GM18498 (cell line): ENCODE data around the gene LAMTOR2.
A peak's percentile ranks its signal among the peaks of the same experiment; 100 is the strongest.
"Not testable (repeated sequence)": the region's sequence is repeated elsewhere in the genome, so short reads cannot be mapped to it uniquely, and the experiment has no call there.

ENCODE experiments used
- ATAC-seq: cut with Tn5 transposase; IDR thresholded peaks from one replicate; pipeline ENCODE4 v1.9.1; 2021; ENCODE audit warnings: mild to moderate bottlenecking, moderate library complexity; ENCODE audit not compliant: unreplicated experiment

LAMTOR2 gene

GRCh38 chr1:156051011-156051725, 3.4 kb upstream of the LAMTOR2 start:
- ATAC-seq, result no peak

- no peak for ATAC-seq
Observed at GRCh38 chr1:156052862-156053767, 1.5 kb upstream of the LAMTOR2 start.

GRCh38 chr1:156053768-156054499, 648 bp upstream of the LAMTOR2 start, which contains the start of gene UBQLN4:
TSS of gene UBQLN4 (minus strand) at chr1:156053798. CDS start at chr1:156053701, 97 bp downstream.
- peak; percentile 61 for ATAC-seq

DNA sequence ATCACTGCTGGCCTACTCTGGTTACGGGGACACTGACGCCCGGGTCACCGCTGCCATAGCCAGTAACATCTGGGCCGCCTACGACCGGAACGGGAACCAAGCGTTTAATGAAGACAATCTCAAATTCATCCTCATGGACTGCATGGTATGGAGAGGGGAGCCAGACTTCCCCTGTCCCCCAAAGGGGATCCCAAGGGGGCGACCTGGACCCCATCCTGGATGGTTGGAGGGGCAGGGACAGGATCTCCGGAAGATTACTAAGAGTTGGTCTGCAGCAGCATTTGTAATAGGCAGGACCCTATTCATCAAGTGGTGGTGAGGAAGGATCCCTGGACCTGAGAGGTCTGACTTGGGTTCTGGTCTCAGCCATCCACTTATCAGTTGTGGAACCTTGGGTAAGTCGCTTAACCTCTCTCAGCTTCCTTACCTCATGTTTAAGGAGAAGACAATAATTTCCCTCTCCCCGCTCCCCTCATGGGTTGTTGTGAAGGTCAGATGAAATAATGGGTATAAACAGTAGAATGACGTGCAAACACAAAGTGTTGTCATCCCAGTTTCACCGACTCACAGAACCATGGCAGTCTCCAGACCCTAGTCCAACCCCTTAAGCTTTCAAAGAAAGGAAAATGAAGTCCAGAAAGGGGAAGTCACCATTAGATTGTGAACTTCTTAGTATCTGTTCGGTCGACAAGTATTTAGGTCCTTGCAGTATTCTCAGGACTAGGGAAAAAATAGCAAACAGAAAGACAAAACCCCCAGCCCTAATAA, 883 bp downstream of the LAMTOR2 start:
- ATAC-seq, result no peak

GRCh38 chr1:156056326-156056849, 1.8 kb downstream of the LAMTOR2 start:
- ATAC-seq, result no peak

DNA sequence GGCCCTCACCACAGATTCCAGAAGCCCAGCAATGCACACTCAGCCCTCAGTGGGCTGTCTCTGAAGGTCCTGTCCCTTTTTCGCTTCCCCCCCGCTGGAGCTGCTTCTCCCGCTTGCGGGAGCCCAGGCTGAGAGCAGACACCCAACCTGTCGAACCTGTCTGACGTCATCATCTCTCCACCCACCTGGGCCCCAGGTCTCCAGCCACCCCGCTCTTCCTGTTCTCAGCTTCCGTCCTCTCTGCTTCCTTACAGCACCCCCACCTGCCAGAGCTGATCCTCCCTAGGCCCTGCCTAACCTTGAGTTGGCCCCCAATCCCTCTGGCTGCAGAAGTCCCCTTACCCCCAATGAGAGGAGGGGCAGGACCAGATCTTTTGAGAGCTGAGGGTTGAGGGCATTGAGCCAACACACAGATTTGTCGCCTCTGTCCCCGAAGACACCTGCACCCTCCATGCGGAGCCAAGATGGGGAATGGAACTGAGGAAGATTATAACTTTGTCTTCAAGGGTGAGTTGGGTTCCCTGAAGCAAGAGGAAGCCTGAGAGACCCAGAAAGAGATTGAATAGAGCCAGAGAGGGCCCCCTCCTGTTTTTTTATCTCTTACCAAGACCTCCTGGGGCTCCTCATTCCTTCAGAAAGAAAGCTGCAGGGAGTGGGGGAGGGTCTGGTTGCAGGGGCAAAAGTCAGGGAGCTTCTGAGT, 6.5 kb downstream of the LAMTOR2 start, which contains the start of gene RAB25:
Gene RAB25 (plus strand): TSS at position 224 of the 700 bp plus-strand sequence. CDS start 241 bp downstream, at position 465.
- ATAC-seq, result no peak

GRCh38 chr1:156062189-156062588, 7.6 kb downstream of the LAMTOR2 start:
- no peak for ATAC-seq

DNA sequence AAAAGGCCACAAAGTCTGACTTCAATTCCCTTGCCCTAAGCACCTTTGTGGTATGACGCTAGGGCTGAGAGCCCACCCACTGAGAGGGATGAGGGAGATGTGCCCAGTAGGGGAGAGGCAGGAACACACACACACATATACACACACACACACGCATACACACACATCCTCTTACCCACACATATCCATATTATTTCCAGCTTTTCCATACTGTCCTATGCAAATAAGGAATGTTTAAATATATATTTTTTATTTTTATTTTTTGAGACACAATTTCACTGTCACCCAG, 9.4 kb downstream of the LAMTOR2 start:
- ATAC-seq, result no peak

DNA sequence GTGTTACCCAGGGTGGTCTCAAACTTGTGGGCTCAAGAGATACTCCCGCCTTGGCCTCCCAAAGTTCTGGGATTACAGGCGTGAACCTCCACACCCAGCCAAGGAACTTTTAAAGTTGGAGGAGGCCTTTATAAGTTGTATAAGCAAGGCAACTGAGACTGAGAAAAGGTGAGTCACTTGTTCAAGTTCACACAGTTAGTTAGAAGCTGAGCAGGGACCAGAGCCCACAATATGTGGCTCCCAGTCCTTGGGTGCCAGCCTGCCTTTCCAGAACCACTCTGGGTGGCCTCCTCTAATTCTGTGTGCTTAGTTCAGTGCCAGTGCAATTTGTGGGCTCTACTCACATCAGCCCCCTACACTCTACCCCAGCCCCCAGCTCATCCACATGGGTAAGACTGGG, 10.0 kb downstream of the LAMTOR2 start:
- ATAC-seq, result no peak

GRCh38 chr1:156065212-156065611, 10.6 kb downstream of the LAMTOR2 start:
- ATAC-seq, result no peak

DNA sequence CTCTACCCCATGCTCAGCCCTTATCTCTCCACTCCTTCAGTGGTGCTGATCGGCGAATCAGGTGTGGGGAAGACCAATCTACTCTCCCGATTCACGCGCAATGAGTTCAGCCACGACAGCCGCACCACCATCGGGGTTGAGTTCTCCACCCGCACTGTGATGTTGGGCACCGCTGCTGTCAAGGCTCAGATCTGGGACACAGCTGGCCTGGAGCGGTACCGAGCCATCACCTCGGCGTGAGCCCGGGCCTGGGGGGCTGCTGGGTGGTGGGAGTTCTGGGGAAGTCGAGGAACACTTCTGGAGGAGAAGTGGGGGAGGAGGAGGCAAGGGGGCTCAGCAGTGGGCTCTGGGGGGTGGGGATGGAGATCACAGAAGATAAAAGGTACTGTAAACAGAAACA, 11.3 kb downstream of the LAMTOR2 start:
- no peak for ATAC-seq

DNA sequence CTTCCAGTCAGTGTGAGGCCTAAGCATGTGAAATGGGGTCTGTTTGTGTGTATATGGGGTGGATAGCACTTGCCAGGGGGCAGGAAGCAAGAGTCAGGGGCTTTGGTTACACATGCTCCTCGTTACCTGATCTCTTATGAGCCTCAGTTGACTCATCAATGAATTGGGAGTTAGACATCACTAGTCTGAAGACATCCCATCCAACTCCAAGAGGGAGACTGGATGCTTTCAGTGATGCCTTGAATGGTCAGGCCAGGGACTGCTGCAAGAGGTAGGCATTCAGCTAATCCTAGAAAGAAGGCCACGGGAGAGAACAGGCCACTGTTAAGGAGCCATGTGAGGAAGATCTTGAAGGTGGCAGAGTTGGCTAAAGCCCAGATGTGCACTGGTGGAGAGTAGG, 12.7 kb downstream of the LAMTOR2 start:
- no peak for ATAC-seq

- no peak for ATAC-seq
Observed at GRCh38 chr1:156069490-156070455, 15.2 kb downstream of the LAMTOR2 start.

DNA sequence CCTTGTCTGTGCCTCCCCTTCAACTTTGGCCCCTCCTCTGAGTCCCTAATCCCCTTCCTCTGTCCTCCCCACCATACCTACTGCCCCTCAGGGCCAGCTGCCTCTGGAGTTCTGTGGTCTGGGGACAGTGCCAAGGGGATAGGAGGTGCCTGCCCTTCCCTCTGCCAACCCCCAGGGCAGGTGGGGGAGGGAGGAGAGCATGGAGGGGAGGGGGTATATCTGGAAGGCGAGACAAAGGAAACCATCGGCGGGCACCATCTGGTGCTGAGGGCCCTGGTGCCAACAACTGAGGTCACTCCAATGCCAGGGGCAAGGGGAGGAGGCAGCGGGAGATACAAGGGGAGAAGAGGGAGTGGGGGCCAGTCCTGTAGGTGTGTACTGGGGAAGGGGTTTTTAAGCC, 16.0 kb downstream of the LAMTOR2 start:
- no peak for ATAC-seq

- not testable (repeated sequence) for ATAC-seq
Observed at GRCh38 chr1:156071332-156071816, 16.8 kb downstream of the LAMTOR2 start.

GRCh38 chr1:156072251-156072650, 17.7 kb downstream of the LAMTOR2 start:
- ATAC-seq, result no peak

DNA sequence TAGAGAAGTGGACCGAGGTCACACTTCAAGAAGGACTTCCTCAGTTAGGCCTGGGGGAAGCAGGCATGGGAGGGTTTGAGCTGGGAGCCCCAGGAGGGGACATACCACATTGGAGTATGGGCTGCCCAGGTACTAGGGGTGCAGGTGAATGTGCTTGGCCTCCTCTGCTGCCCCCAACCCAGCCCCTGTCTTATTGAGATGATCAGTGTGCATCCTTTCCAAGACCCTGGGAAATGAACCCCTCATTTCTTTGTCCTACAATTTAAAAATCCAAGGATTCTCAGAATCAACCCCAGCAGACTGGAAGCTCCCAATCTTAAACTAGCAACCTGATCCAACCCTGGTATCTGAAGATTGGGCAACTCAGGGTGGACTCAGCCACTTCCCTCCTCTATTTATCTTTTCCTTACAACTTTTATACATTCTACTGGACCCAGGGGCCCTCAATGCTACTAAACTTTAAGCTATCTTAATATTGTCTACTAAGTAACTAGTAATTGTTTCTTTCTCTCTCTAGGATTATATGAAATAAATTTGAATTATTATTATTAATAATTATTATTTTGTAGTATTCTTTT, 18.6 kb downstream of the LAMTOR2 start:
- ATAC-seq, result no peak

DNA sequence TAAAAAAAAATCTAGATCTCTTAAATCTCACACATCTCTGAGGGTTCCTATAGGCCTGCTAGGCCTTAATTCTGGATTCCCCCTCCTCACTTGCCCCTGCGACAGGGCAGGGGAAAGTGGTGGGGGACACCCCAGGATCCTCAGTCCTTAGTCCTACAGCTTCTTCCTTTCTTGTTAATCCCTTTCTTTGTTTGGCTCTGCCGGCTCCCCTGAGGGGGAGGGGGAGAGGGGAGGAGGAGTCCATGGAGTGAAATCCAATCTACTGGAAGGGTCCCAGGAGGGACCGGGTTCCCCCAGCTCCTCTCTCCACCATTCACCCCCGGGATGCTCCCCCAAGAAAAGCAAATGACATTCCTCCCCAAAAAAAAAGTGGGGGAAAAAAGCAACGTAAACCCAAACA, 19.2 kb downstream of the LAMTOR2 start:
- ATAC-seq, result no peak
